Measurements from ENCODE around the gene CLNK.
"Not testable (repeated sequence)": the region's sequence is repeated elsewhere in the genome, so short reads cannot be mapped to it uniquely, and the experiment has no call there.

Gene CLNK

GRCh38 chr4:10581022-10581421 is 103.5 kb downstream of the CLNK start:
- no peak for DNase-seq (ENCODE audit: low read depth in 1 of 2, low spot score in 1 of 2)

- no peak for DNase-seq (ENCODE audit: low read depth in 1 of 2, low spot score in 1 of 2)
Measured at GRCh38 chr4:10579648-10580047, 104.9 kb downstream of the CLNK start.

- no peak for DNase-seq (ENCODE audit: low read depth in 1 of 2, low spot score in 1 of 2)
Measured at GRCh38 chr4:10577508-10578426, 106.8 kb downstream of the CLNK start.

GRCh38 chr4:10577018-10577417 is 107.5 kb downstream of the CLNK start:
- DNase-seq (ENCODE audit: low read depth in 1 of 2, low spot score in 1 of 2): no peak

DNA sequence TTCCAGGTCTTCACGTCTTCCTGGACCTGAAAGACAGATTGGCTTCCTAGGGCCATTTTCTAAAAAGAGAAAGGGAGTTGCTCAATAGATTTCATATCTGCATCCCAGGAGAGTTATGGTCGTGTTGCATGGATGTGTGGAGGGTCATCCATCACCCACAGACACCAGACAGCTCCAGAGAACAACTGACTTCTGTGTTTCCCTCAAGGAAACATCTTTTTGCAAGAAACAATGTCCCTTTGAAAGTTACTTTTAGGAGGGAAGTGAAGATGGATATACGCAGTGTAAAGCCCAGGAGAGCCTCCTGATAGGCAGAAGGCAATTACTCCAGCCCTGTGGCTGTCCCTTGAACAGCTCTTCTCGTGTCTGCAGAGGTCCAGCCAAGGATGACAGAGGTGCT is 108.3 kb downstream of the CLNK start:
- DNase-seq (ENCODE audit: low read depth in 1 of 2, low spot score in 1 of 2): no peak

DNA sequence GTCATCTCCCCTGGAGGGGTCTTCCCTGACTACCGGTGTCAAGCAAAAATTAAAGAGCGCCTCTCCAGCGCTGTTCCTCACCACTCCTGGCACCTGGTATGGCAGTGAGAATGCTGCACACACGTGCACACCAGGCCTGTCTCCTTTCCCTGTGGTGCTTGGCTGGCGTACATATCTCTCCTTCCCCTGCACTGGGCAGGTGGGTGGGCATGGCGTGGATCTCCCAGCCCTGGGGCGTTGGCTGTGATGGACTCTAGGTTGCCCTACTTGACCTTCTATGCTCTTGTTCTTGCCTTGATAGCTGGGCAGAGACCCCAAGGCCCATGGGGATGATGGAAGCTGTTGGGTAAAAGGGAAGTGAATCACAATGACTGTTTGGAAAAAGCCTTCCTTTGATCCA is 109.2 kb downstream of the CLNK start:
- DNase-seq (ENCODE audit: low read depth in 1 of 2, low spot score in 1 of 2): no peak

DNA sequence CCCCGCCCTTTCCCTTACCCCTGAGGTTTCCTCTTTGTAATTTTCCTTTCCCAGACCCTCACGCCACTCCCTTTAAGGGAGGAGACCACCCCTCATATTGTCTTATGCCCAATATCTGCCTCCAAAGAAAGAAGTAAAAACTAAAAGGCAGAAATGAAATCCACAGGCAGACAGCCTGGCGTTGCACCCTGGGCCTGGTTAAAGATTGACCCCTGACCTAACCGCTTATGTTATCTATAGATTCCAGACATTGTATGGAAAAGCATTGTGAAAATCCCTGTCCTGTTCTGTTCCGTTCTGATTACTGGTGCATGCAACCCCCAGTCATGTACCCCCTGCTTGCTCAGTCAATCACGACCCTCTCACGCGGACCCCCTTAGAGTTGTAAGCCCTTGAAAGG is 110.0 kb downstream of the CLNK start:
- not testable (repeated sequence) for DNase-seq (ENCODE audit: low read depth in 1 of 2, low spot score in 1 of 2)

DNA sequence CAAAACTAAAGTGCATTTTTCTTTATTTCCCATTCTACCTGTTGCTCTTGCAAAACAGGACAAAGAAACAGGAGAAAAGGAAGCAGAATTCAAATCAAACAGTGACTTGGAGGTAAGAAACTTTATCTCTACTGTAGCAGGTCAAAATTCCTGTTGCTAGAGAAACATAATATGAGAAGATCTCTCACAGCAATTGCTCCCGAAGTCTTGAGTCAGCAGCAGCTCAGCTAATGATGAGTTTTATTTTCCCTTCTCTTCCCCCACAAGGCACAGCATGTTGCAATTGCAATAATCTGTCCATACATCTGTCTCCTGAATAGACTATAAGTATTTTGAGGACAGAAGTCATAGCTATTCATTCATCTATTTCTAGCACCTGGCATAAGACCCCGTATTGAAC is 112.7 kb downstream of the CLNK start:
- DNase-seq (ENCODE audit: low read depth in 1 of 2, low spot score in 1 of 2): no peak

GRCh38 chr4:10569491-10569890 is 115.1 kb downstream of the CLNK start:
- no peak for DNase-seq (ENCODE audit: low read depth in 1 of 2, low spot score in 1 of 2)

- DNase-seq (ENCODE audit: low read depth in 1 of 2, low spot score in 1 of 2): no peak
Measured at GRCh38 chr4:10567766-10568165, 116.8 kb downstream of the CLNK start.

DNA sequence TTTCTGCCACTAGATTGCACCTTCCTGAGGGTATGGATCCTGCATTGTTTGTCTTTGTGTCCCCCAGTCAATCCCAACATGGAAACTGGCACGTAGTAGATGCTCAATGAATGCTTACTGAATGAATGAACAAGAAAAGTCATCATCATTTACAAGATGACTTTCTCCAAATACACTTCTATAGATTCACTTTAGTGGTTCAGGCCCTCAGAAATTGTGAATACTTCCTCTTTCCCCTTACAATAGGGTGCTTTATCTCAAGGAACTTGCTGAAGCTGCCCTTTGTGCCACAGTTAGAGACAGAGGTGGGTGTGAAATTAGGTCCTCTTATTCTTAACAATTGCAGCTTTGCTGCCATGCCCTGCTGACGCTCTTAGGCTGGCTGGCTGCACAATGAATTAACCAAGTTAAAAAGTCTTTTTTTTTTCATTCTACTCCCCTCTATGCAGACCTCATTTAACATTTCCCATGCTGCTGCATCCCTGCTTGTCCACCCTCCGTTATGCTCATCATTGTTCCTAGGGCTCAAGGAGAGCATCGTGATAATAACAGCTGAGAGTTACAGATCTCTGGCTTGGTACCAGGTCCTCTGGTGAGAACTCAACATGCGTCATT is 119.3 kb downstream of the CLNK start:
- DNase-seq (ENCODE audit: low read depth in 1 of 2, low spot score in 1 of 2): no peak

- DNase-seq (ENCODE audit: low read depth in 1 of 2, low spot score in 1 of 2): no peak
Measured at GRCh38 chr4:10554694-10555093, 129.9 kb downstream of the CLNK start.

GRCh38 chr4:10554121-10554520 is 130.4 kb downstream of the CLNK start:
- no peak for DNase-seq (ENCODE audit: low read depth in 1 of 2, low spot score in 1 of 2)

DNA sequence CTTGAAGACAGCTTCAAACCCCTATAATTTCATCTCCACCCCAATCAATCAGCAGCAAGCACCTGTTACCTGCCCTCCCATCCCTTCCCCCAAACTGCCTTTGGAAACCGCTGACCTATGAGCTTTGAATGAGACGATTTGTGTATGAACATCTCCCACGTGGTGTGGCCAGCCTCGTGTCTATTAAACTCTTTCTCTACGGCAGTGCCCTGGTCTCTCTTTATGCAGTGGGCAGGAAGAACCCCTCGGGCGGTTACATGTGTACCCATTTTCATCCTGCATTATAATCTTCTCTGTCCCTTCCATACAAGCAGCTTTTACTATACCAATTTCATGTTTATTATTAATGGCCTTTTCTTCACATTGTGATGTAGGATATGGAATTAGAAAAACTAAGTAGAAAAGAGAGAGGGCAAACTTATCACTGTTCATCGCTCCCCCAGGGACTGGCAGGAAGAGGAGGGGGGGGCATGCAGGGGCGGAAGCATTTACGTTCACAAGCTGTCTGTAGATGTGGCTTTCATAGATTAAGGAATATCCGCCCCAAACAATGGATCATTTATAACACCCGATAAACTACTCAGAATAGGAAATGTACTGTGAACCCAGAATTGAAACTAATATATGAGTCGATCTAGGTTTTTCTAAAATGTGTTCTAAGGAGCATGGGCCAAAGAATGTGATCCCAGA is 131.8 kb downstream of the CLNK start:
- DNase-seq (ENCODE audit: low read depth in 1 of 2, low spot score in 1 of 2): no peak

DNA sequence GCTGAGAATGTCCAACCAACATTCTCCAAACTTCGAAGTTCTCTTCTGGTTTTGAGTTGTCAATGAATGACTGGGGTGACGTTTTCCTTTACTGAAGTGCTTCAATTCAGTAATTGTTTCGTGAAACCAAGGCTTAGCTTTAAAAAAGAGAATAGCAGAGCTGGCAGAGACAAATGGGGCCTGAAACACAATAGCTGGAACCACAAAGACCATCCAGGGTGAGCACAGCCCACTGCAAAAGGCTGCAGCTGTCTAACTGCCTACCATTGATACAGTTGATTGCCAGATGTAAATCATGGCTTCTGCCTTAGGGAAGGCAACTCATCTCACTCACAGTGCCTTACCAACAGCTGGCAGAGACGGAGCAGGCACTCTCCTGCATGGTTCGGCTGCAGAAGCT is 148.7 kb downstream of the CLNK start:
- no peak for DNase-seq (ENCODE audit: low read depth in 1 of 2, low spot score in 1 of 2)

- DNase-seq (ENCODE audit: low read depth in 1 of 2, low spot score in 1 of 2): no peak
Measured at GRCh38 chr4:10534820-10535219, 149.7 kb downstream of the CLNK start.

- no peak for DNase-seq (ENCODE audit: low read depth in 1 of 2, low spot score in 1 of 2)
Measured at GRCh38 chr4:10532155-10532554, 152.4 kb downstream of the CLNK start.

GRCh38 chr4:10530137-10530786 is 154.3 kb downstream of the CLNK start:
- no peak for DNase-seq (ENCODE audit: low read depth in 1 of 2, low spot score in 1 of 2)

DNA sequence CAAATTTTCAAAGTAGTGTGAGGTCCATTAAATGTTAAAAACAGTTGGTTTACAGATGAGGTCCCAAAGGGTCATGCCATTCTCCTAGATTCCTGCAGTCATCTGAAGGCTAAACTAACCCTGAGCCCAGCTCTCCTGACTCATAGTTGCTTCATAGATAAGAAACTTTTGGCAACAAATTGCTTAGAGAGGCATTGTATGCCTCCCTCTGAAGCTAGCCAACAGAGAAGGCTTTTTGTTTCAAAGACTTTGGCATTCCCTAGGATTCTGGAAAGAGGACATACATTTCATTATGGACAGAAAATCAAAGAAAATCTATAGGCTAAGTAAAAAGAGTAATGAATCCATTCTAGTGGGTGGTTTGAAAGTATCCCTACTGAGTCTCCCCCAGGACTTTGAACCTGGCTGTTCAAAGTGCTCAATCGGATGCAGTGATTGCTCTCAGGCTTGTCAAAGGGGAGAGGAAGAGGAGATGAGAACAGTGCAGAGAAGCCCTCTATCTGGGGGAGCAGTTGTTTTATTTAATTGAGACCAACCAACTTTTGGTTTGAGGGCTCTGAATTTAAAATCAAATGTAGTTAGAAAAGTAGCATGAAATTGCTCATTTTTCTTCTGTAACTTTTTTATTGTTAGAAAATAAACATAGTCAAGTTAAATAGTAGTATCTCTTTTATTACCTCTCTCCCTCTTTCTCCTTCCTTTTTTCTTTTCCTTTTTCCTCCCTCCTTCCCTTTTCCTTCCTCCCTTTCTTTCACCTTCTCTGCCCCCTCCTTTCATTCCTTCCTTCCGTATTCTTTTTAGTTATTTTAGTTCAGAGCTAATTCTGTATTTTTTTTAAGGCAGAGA is 155.1 kb downstream of the CLNK start:
- no peak for DNase-seq (ENCODE audit: low read depth in 1 of 2, low spot score in 1 of 2)

- no peak for DNase-seq (ENCODE audit: low read depth in 1 of 2, low spot score in 1 of 2)
Measured at GRCh38 chr4:10527438-10527837, 157.1 kb downstream of the CLNK start.
